IPS DF 6.9 (cell line): ENCODE data around the gene PSMC6.
"Not testable (repeated sequence)": the region's sequence is repeated elsewhere in the genome, so short reads cannot be mapped to it uniquely, and the experiment has no call there.

Experiments used
- DNase-seq: peaks from one replicate; pipeline ENCODE4 v3.0.0-alpha.2; 2013; ENCODE audit warnings: low read depth, low spot score
- H3K27ac ChIP-seq: one replicate; pipeline ENCODE4 v1.5.1; 2013; ENCODE audit warnings: low read length, control low read depth
- H3K27me3 ChIP-seq: 2 replicates; pipeline ENCODE4 v1.6.1; 2013; ENCODE audit warnings: mild to moderate bottlenecking, low read length; ENCODE audit not compliant: control insufficient read depth, insufficient read depth
- H3K36me3 ChIP-seq: 2 replicates; pipeline ENCODE4 v1.6.1; 2013; ENCODE audit warnings: low read length; ENCODE audit not compliant: control insufficient read depth, insufficient read depth
- H3K4me1 ChIP-seq: 2 replicates; pipeline ENCODE4 v1.6.1; 2013; ENCODE audit warnings: low read length; ENCODE audit not compliant: control insufficient read depth, insufficient read depth
- H3K4me3 ChIP-seq: 2 replicates; pipeline ENCODE4 v1.5.1; 2013; ENCODE audit warnings: mild to moderate bottlenecking, low read length
- H3K9me3 ChIP-seq: 2 replicates; pipeline ENCODE4 v1.6.1; 2013; ENCODE audit warnings: low read length, inconsistent platforms; ENCODE audit not compliant: control insufficient read depth, insufficient read depth
- WGBS: extraction: QIAGEN DNeasy Blood & Tissue Kit; methylation state at CpG from one replicate; pipeline ENCODE4 v1.1.7; 2013; ENCODE audit warnings: mixed read lengths, missing lambda C conversion rate; ENCODE audit not compliant: insufficient read length, insufficient coverage; 5-methylcytosine and 5-hydroxymethylcytosine counted together

Gene PSMC6

GRCh38 chr14:52716155-52716554 lies 9.2 kb downstream of the PSMC6 start:
- H3K27ac ChIP-seq: no peak overlapping the region
- no peak for DNase-seq
- WGBS: no CpG with 5 or more reads among the region's 6 CpGs
- no peak overlapping the region for H3K4me3 ChIP-seq
- H3K27me3 ChIP-seq: no peaks in the 10 kb centered on the region
- no peaks in the 10 kb centered on the region for H3K4me1 ChIP-seq
- H3K9me3 ChIP-seq: no peaks in the 10 kb centered on the region
- H3K36me3 ChIP-seq: peaks cover 17% of the 10 kb centered on the region; the same call in 1 of the 2 replicates

GRCh38 chr14:52723514-52724359 lies 16.7 kb downstream of the PSMC6 start:
- Histone ChIP-seq H3K27me3 (no peaks in the 10 kb centered on the region), H3K4me1 (no peaks in the 10 kb centered on the region), H3K36me3 (peaks cover 9% of the 10 kb centered on the region; the same call in 1 of the 2 replicates), H3K4me3 (no peak overlapping the region), H3K27ac (no peak overlapping the region), H3K9me3 (no peaks in the 10 kb centered on the region)
- no peak for DNase-seq
- WGBS: no CpG with 5 or more reads among the region's 4 CpGs

GRCh38 chr14:52724360-52724644 lies 17.3 kb downstream of the PSMC6 start:
- Histone ChIP-seq H3K9me3 (no peaks in the 10 kb centered on the region), H3K27ac (no peak overlapping the region), H3K4me3 (no peak overlapping the region), H3K27me3 (no peaks in the 10 kb centered on the region), H3K4me1 (peaks cover 1% of the 10 kb centered on the region; the same call in 1 of the 2 replicates), H3K36me3 (peaks cover 9% of the 10 kb centered on the region; the same call in 1 of the 2 replicates)
- DNase-seq: no peak

- DNase-seq, H3K4me3 ChIP-seq, H3K9me3 ChIP-seq, H3K36me3 ChIP-seq, H3K27ac ChIP-seq, H3K27me3 ChIP-seq, H3K4me1 ChIP-seq: not testable (repeated sequence)
- no CpG with 5 or more reads among the region's 2 CpGs for WGBS
Measured at GRCh38 chr14:52727509-52727908, 20.5 kb downstream of the PSMC6 start.

- not testable (repeated sequence) for H3K36me3 ChIP-seq, H3K9me3 ChIP-seq, H3K27me3 ChIP-seq, DNase-seq, H3K27ac ChIP-seq, H3K4me3 ChIP-seq, H3K4me1 ChIP-seq
- WGBS: no CpG with 5 or more reads among the region's 15 CpGs
Measured at GRCh38 chr14:52729035-52729434, 22.0 kb downstream of the PSMC6 start.

- no peaks in the 10 kb centered on the region for H3K9me3 ChIP-seq
- H3K27ac ChIP-seq: no peak overlapping the region
- H3K4me3 ChIP-seq: no peak overlapping the region
- WGBS: no CpG with 5 or more reads among the region's 8 CpGs
- no peak for DNase-seq
- no peaks in the 10 kb centered on the region for H3K27me3 ChIP-seq
- H3K36me3 ChIP-seq: no peaks in the 10 kb centered on the region; the same call in 1 of the 2 replicates
- peaks cover 1% of the 10 kb centered on the region; the same call in 1 of the 2 replicates for H3K4me1 ChIP-seq
Measured at GRCh38 chr14:52729585-52729924, 22.6 kb downstream of the PSMC6 start.

- H3K27ac ChIP-seq: no peak within 1 kb of the TSS
- H3K4me3 ChIP-seq: peak within 1 kb of the TSS; percentile 86
- no peaks in the 10 kb centered on the region; the same call in 1 of the 2 replicates for H3K36me3 ChIP-seq
- H3K4me1 ChIP-seq: peaks cover 1% of the 10 kb centered on the region; the same call in 1 of the 2 replicates
- WGBS: no CpG with 5 or more reads among the region's 72 CpGs
- no peaks in the 10 kb centered on the region for H3K9me3 ChIP-seq
- no peaks in the 10 kb centered on the region for H3K27me3 ChIP-seq
- peak; percentile 98 for DNase-seq
Measured at GRCh38 chr14:52729925-52730708, 23.1 kb downstream of the PSMC6 start, which contains the start of gene STYX. STYX (plus strand) TSS chr14:52730166; CDS start chr14:52730475, 309 bp downstream.

- H3K27me3 ChIP-seq: no peaks in the 10 kb centered on the region
- H3K36me3 ChIP-seq: no peaks in the 10 kb centered on the region; the same call in 1 of the 2 replicates
- H3K9me3 ChIP-seq: no peaks in the 10 kb centered on the region
- no peak for DNase-seq
- peaks cover 1% of the 10 kb centered on the region; the same call in 1 of the 2 replicates for H3K4me1 ChIP-seq
- no peak overlapping the region for H3K27ac ChIP-seq
- no CpG with 5 or more reads among the region's 11 CpGs for WGBS
- H3K4me3 ChIP-seq: peak overlapping the region; percentile 86
Measured at GRCh38 chr14:52730709-52731111, 23.7 kb downstream of the PSMC6 start.

GRCh38 chr14:52733824-52734223 lies 26.8 kb downstream of the PSMC6 start:
- Histone ChIP-seq H3K9me3 (no peaks in the 10 kb centered on the region), H3K4me3 (no peak overlapping the region), H3K36me3 (no peaks in the 10 kb centered on the region), H3K27me3 (no peaks in the 10 kb centered on the region), H3K4me1 (peaks cover 1% of the 10 kb centered on the region; the same call in 1 of the 2 replicates), H3K27ac (no peak overlapping the region)
- WGBS: no CpG with 5 or more reads among the region's 9 CpGs
- DNase-seq: no peak

- H3K27ac ChIP-seq: no peak overlapping the region
- no CpG with 5 or more reads among the region's 1 CpG for WGBS
- no peaks in the 10 kb centered on the region for H3K9me3 ChIP-seq
- no peaks in the 10 kb centered on the region for H3K27me3 ChIP-seq
- no peak overlapping the region for H3K4me3 ChIP-seq
- no peaks in the 10 kb centered on the region; the same call in 1 of the 2 replicates for H3K4me1 ChIP-seq
- DNase-seq: no peak
- H3K36me3 ChIP-seq: no peaks in the 10 kb centered on the region
Measured at GRCh38 chr14:52735921-52736489, 29.0 kb downstream of the PSMC6 start.
